ENCODE results near the gene PPP2R2C. TPM values are rescaled to one million over a fixed set of nuclear protein-coding genes. Genes with fewer than 3 reads are reported as not detected.

Gene PPP2R2C
- total RNA-seq, 2 experiments from 2014 or later = not detected

DNA sequence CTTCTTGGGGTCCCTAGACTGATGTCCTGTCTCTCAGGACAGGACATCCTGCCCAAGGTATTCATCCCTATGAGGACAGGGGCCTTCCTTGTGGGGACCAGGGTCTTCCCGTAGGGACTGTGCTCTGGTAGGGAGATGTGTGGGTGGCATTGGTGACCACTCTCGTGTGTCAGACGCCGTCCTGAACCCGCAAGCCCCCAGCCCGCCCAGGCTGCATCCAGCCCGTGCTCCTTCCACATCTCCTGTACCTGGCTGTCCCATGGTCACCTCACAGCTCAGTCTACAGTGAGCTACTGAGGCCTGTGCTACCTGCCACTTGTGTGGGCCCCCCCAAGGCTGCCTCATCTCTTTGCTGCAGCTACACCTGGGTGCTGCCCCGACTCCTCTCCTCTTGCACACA, 178.8 kb downstream of the PPP2R2C start:
- H3K4me1 Mint-ChIP-seq = no peaks in the 10 kb centered on the region
- H3K9me3 Mint-ChIP-seq = no peaks in the 10 kb centered on the region
- no peak overlapping the region for H3K27ac Mint-ChIP-seq
- no peak overlapping the region for H3K4me3 Mint-ChIP-seq
- no peaks in the 10 kb centered on the region for H3K27me3 Mint-ChIP-seq
- H3K36me3 Mint-ChIP-seq (ENCODE audit: low read depth) = no peaks in the 10 kb centered on the region
- ChIA-PET POLR2A (no interaction called here), CTCF (no interaction called here)
- DNase-seq = no peak

DNA sequence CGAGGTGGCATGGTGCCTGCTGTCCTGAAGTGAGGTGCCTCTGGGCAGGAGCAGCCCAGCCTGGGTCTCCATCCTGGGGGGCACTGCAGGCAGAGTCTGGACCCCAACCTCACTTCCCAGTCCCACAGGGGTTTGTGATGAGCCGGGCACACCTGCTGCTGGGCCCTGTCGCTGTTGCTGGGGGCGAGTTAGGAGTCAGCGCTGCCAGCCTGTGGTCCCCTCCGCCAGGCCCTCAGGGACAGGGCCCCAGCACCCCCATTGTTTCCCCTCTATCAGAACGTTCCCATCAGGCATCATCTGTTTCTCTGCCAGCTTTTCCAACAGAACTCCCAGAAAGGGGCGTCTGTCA, 179.3 kb downstream of the PPP2R2C start:
- H3K27ac Mint-ChIP-seq = no peak overlapping the region
- no peak overlapping the region for H3K4me3 Mint-ChIP-seq

DNA sequence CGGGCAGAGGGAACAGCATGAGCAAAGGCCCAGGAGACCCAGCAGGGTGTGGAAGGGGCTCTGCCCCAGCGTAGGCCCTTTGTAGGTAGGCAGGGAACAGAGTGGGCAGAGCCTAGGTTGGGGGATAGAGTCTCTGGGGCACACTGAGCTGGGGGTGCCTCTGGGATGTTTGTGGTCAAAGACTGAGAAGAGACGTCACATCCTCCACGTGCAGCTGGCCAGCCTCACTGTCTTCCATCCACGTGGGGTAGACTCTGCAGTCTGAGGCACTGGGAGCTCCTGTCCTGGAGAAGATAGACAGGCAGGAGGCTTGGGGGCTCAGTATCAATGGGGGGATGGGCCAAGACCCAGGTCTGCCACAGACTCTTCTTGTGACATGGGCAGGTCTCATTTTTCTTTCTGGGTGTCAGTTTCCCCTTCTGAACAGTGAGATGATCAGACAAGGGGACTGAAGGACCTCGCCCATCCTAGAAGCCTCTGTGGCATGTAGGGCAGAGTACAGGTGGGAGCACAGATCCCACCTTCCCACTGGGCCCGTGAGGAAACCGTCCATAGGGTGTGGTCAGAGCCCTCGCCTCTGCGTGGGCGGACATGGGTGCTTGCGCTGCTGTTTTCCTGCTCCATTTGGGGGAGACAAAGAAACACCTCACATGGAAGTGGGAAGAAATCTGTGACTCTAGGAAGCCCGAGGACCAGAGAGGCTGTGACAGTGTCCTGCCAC, 179.9 kb downstream of the PPP2R2C start:
- no peaks in the 10 kb centered on the region for H3K27me3 Mint-ChIP-seq
- ChIA-PET POLR2A (no interaction called here), CTCF (no interaction called here)
- no peak overlapping the region for H3K4me3 Mint-ChIP-seq
- H3K9me3 Mint-ChIP-seq = no peaks in the 10 kb centered on the region
- no peak overlapping the region for H3K27ac Mint-ChIP-seq
- no peaks in the 10 kb centered on the region for H3K4me1 Mint-ChIP-seq
- H3K36me3 Mint-ChIP-seq (ENCODE audit: low read depth) = no peaks in the 10 kb centered on the region
- DNase-seq = no peak

More for the DNA sequence above, 179.3 kb downstream of the PPP2R2C start:
- Mint-ChIP-seq H3K4me1 (no peaks in the 10 kb centered on the region), H3K9me3 (no peaks in the 10 kb centered on the region), H3K27me3 (no peaks in the 10 kb centered on the region), H3K36me3 (ENCODE audit: low read depth) (no peaks in the 10 kb centered on the region)
- no peak for DNase-seq
- POLR2A ChIA-PET = no interaction called here
- CTCF ChIA-PET = no interaction called here

- ChIA-PET POLR2A (no interaction called here), CTCF (no interaction called here)
- Mint-ChIP-seq H3K4me3 (no peak overlapping the region), H3K4me1 (no peaks in the 10 kb centered on the region), H3K27ac (no peak overlapping the region), H3K9me3 (no peaks in the 10 kb centered on the region), H3K36me3 (ENCODE audit: low read depth) (no peaks in the 10 kb centered on the region), H3K27me3 (no peaks in the 10 kb centered on the region)
- no peak for DNase-seq
Measured at GRCh38 chr4:6291784-6292297, 180.6 kb downstream of the PPP2R2C start.

DNA sequence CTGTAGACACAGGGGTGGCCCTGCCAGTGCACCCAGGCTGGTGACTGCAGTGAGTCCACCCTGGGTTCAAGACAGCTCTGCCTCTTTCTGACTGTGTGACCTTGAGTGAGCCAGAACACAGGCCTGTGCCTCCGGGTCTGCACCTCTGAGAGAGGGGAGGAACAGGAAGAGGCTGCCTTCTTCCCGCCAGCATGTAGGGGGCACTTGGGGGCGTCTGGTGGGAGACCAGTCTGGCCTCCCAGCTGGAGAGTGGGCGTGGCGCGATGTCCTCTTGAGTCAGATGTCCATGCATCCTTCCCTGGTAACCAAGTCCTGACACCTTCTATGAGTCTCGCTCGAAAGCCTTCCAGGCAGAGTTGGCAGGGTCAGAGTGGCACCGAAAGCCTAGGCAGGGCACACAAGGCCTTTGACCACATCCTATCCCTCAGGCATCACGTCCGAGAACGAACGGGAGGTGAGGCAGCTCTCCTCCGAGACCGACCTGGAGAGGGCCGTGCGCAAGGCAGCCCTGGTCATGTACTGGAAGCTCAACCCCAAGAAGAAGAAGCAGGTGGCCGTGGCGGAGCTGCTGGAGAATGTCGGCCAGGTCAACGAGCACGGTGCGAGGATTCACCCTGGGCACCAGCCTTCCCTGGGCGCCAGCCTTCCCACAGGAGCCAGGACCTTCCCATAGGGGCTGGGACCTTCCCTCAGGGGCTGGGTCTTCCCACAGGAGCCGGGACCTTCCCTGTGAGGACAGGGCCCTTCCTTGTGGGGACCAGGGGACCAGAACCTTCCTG, 181.5 kb downstream of the PPP2R2C start:
- H3K27ac Mint-ChIP-seq = no peak overlapping the region

GRCh38 chr4:6290256-6290655, 182.2 kb downstream of the PPP2R2C start:
- POLR2A ChIA-PET = no interaction called here
- no peak for DNase-seq
- no peak overlapping the region for H3K27ac Mint-ChIP-seq

More for the DNA sequence above, 181.5 kb downstream of the PPP2R2C start:
- H3K36me3 Mint-ChIP-seq (ENCODE audit: low read depth) = no peaks in the 10 kb centered on the region
- DNase-seq = no peak
- no peaks in the 10 kb centered on the region for H3K9me3 Mint-ChIP-seq
- H3K4me3 Mint-ChIP-seq = no peak overlapping the region
- ChIA-PET POLR2A (no interaction called here), CTCF (no interaction called here)
- H3K4me1 Mint-ChIP-seq = no peaks in the 10 kb centered on the region
- H3K27me3 Mint-ChIP-seq = no peaks in the 10 kb centered on the region

DNA sequence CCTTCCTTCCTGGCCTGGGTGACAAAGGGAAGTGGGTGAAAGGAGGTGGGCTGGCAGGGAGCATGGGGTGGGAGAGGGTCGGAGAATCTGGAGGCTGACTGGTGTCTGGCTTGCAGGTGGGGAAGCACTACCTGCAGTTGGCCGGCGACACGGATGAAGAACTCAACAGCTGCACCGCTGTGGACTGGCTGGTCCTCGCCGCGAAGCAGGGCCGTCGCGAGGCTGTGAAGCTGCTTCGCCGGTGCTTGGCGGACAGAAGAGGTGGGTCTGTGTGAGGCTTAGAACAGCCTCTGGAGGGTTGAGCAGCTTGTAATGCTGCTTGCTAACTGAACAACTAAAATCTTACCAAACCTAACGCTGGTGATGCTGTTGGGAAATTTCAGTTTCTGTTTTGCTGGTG, 183.5 kb downstream of the PPP2R2C start:
- Mint-ChIP-seq H3K9me3 (no peaks in the 10 kb centered on the region), H3K27ac (no peak overlapping the region)

More at GRCh38 chr4:6290256-6290655, 182.2 kb downstream of the PPP2R2C start:
- CTCF ChIA-PET = no interaction called here
- no peaks in the 10 kb centered on the region for H3K36me3 Mint-ChIP-seq (ENCODE audit: low read depth)
- H3K9me3 Mint-ChIP-seq = no peaks in the 10 kb centered on the region
- H3K27me3 Mint-ChIP-seq = no peaks in the 10 kb centered on the region
- no peaks in the 10 kb centered on the region for H3K4me1 Mint-ChIP-seq
- H3K4me3 Mint-ChIP-seq = no peak overlapping the region

DNA sequence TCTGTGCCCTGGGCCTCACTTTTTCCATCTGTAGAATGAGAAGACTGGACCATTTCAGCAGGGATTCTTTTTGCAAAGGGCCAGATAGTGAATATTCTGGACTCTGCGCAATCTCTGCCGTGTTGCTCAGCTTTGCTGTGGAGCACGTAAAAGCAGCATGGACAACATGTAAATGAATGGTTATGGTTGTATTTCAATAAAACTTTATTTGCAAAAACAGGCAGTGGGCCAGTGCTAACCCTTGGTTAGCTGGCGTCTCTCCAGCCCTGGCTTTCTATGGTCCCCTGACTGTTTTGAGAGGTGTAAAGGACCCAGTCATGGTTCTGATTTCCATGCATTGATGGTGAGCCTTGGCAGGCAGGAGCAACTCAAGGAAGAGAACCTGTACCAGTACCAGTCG, 184.1 kb downstream of the PPP2R2C start:
- H3K36me3 Mint-ChIP-seq (ENCODE audit: low read depth) = no peaks in the 10 kb centered on the region
- no peak overlapping the region for H3K4me3 Mint-ChIP-seq
- no peak for DNase-seq
- no peaks in the 10 kb centered on the region for H3K27me3 Mint-ChIP-seq
- POLR2A ChIA-PET = no interaction called here
- H3K9me3 Mint-ChIP-seq = no peaks in the 10 kb centered on the region
- H3K4me1 Mint-ChIP-seq = no peaks in the 10 kb centered on the region
- no peak overlapping the region for H3K27ac Mint-ChIP-seq
- CTCF ChIA-PET = no interaction called here

More for the DNA sequence above, 183.5 kb downstream of the PPP2R2C start:
- CTCF ChIA-PET = no interaction called here
- no peaks in the 10 kb centered on the region for H3K36me3 Mint-ChIP-seq (ENCODE audit: low read depth)
- no peak for DNase-seq
- H3K4me3 Mint-ChIP-seq = no peak overlapping the region
- H3K27me3 Mint-ChIP-seq = no peaks in the 10 kb centered on the region
- no peaks in the 10 kb centered on the region for H3K4me1 Mint-ChIP-seq
- POLR2A ChIA-PET = no interaction called here

GRCh38 chr4:6287017-6287788, 185.2 kb downstream of the PPP2R2C start:
- H3K9me3 Mint-ChIP-seq = no peaks in the 10 kb centered on the region
- POLR2A ChIA-PET = no interaction called here
- DNase-seq = no peak
- H3K4me1 Mint-ChIP-seq = no peaks in the 10 kb centered on the region
- no peak overlapping the region for H3K27ac Mint-ChIP-seq
- H3K4me3 Mint-ChIP-seq = no peak overlapping the region
- H3K27me3 Mint-ChIP-seq = no peaks in the 10 kb centered on the region
- no peaks in the 10 kb centered on the region for H3K36me3 Mint-ChIP-seq (ENCODE audit: low read depth)
- CTCF ChIA-PET = no interaction called here

- DNase-seq = no peak
- H3K9me3 Mint-ChIP-seq = no peaks in the 10 kb centered on the region
- no peaks in the 10 kb centered on the region for H3K36me3 Mint-ChIP-seq (ENCODE audit: low read depth)
- POLR2A ChIA-PET = no interaction called here
- CTCF ChIA-PET = interaction anchor here (1.2 kb wide), 1 partner anchor 32 kb away, joined by 3 read pairs; no protein-coding TSS in a partner anchor
- no peak overlapping the region for H3K27ac Mint-ChIP-seq
- H3K27me3 Mint-ChIP-seq = no peaks in the 10 kb centered on the region
- H3K4me1 Mint-ChIP-seq = peaks cover 11% of the 10 kb centered on the region
- no peak overlapping the region for H3K4me3 Mint-ChIP-seq
Measured at GRCh38 chr4:6283282-6283681, 189.1 kb downstream of the PPP2R2C start.

DNA sequence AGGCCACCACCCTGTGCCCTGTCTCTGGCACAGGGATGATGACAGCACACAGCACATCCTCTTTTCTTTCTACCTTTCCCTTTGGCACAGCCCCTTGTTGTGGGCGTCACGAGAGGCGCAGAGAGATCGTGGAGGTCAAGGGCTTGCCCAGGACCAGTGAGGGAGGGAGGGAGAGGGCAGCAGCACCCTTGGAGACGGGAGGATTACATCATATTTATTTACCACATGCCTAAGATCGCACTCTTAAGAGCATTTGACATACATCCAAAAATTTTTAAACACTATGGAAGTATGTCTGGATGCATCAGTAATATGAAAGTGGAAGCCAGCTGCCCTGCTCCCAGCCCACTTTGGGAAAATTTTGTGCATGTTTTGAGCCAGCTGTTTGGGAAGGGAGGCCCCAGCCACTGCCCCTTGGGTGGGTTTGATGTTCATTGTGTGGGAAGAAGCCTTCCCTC, 190.1 kb downstream of the PPP2R2C start:
- H3K4me1 Mint-ChIP-seq = peaks cover 12% of the 10 kb centered on the region
- no peaks in the 10 kb centered on the region for H3K36me3 Mint-ChIP-seq (ENCODE audit: low read depth)
- ChIA-PET CTCF (no interaction called here), POLR2A (no interaction called here)
- DNase-seq = no peak
- no peak overlapping the region for H3K4me3 Mint-ChIP-seq
- no peaks in the 10 kb centered on the region for H3K9me3 Mint-ChIP-seq
- no peaks in the 10 kb centered on the region for H3K27me3 Mint-ChIP-seq
- no peak overlapping the region for H3K27ac Mint-ChIP-seq

DNA sequence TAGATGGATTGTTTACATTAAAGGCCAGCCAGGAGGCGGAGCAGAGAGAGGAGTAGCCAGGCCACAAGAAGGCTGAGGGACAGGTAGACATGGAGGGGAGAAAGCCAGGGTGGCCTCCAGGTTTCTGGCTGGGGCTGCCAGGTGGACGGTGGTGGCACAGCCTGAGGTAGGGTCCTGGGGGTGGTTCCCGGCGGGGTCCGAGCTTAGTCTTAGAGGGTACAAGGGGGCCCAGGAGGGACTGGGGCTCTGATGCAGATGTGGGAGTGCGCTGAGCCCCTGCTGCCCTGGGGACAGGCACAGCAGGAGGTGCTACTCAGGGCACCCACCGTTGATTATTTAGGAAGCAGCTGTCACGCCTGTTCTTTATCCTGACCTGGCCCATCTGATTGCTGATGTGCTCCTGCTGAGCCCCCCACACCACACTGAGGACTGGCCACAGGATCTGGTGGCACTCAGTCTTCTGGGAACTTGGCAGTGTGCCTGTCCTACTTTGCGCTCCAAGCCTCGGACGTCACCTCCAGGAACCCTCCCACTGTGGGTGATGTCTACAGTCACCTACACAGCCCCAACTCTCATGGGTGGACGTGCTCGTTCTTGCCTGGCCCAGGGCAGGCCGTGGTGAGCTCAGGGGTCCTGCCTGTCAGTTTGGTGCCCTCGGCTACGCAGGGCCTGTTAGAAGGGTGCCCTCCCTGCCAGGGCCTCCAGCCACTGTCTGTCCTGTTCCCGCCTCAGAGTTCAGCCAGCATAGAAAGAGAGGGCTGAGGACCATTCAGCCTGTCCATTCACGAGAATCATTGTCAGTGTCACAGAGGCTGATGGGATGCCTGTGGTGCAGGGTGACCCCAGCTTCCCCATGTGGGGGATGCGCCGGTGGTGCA, 190.7 kb downstream of the PPP2R2C start:
- H3K27ac Mint-ChIP-seq = no peak overlapping the region
- no peaks in the 10 kb centered on the region for H3K36me3 Mint-ChIP-seq (ENCODE audit: low read depth)
- ChIA-PET POLR2A (no interaction called here), CTCF (interaction anchor here (0.9 kb wide), 1 partner anchor 140 kb away, joined by 3 read pairs; no protein-coding TSS in a partner anchor)
- H3K9me3 Mint-ChIP-seq = no peaks in the 10 kb centered on the region
- H3K4me3 Mint-ChIP-seq = no peak overlapping the region
- no peaks in the 10 kb centered on the region for H3K27me3 Mint-ChIP-seq
- H3K4me1 Mint-ChIP-seq = peaks cover 12% of the 10 kb centered on the region
- DNase-seq = no peak

Measured in activated CD4-positive, alpha-beta T cell treated with anti-CD3 and anti-CD28 coated beads, Interleukin-2, amount 10 ng/mL, durations not matched to agents 7 days and 5 days (primary cell).